CD4-positive, alpha-beta T cell treated with Interleukin-15 for 1 hour (primary cell): ENCODE data around the gene MOV10L1.

Experiments
- DNase-seq: peaks from one replicate; pipeline ENCODE4 v3.0.0-alpha.2; 2020

MOV10L1 gene

DNA sequence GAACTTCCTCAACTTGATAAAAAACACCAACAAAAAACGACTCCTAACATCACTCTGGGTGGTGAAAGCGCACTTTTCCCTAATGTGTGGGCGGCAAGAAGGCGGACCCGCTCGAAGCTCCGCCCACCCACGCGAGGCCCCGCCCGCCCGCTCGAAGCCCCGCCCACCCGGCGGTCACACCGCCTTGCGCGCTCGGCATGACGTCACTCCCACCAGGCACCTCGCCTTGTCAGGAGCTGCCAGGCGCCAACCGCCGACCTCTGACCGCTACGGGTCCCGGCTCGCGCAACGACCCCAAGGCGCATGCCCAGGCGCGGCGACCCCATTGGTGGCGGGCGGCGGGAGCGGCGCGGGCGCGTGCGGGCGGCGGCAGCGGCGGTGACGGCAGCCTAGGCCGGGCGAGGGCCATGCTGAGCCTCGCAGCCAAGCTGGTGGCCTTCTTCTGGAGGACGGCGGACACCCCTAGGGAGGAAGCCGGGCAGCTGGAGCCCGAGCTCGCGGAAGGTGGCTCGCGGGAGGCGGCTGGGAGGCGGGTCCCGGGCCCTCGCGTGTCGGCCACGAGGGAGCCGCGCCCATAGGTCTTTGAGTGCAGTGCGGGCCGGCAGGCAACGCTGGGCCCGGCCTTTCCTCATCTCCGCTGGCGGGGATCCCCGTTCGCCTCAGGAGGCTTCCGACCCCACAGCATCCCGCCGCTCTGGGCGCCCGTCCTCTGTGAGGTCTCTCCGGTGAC lies at the start of gene MOV10L1:
Gene MOV10L1 (plus strand): TSS at position 325 of the 730 bp plus-strand sequence. CDS start 83 bp downstream, at position 408.
- DNase-seq = peak; percentile 75

- DNase-seq = no peak
Observed at GRCh38 chr22:50040717-50041116, 49.1 kb upstream of the MOV10L1 start.

GRCh38 chr22:50041361-50042065 lies 48.3 kb upstream of the MOV10L1 start:
- DNase-seq = peak; percentile 10

GRCh38 chr22:50044485-50045118 lies 45.2 kb upstream of the MOV10L1 start:
- no peak for DNase-seq

DNA sequence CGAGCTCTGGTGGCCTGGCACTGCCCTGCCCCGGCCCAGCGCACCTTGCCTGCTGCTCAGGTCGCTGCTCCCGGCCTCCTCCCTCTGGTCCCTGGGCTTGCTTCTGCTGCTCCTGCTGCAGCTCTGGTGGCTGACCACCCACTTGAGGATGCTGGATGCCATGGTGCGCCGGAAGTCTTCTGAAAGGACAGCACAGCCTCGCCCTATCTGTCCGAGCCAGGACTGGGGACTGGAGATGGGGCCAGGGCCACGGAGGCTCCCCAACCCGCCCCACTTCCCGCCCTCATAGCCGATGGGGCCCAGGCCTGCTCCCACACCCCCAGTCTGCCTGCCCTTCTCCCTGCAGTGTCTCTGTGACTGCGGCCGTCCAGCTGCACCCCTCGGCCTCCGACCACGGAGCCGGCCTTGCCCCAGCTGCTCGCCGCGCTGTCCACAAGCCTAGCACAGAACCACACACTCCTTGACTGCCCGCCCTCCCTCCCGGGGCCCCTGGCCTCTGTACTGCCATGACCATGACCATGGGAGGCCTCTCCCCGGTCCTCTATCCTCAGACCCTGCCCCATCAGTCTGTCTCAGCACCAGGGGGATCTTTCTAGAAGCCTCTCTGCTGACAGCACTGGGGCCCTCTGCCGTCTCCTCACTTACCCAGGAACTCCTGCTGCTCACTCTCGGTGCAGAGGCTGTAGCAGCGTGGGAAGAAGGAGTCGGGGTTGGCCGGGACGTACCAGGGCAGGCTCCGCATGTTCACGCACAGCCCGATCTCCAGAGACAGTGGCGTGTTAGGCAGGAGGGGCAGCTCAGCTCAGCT lies 44.4 kb upstream of the MOV10L1 start:
- no peak for DNase-seq

- no peak for DNase-seq
Observed at GRCh38 chr22:50046019-50046415, 43.8 kb upstream of the MOV10L1 start.

GRCh38 chr22:50046481-50047245 lies 43.1 kb upstream of the MOV10L1 start:
- no peak for DNase-seq

DNA sequence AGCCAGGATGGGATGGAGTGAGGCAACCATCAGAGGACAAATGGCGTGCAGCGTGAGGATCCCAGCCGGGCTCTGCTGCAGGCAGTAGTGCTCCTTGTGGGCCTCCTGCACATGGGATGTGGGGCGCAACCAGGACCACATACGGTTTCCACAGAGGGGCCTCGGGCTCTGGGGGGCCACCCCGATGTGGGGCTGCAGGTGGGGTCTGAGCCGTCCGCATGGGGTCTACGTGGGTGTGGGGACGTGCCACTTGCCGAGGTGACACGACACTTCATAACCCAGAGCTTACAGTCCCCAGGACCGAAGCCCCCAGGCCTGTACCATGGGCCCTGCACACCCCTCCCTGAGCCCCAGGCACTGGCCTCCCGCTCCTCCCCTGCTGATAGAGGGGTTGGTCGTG lies 42.5 kb upstream of the MOV10L1 start:
- no peak for DNase-seq

GRCh38 chr22:50048061-50048765 lies 41.6 kb upstream of the MOV10L1 start:
- DNase-seq = no peak

DNA sequence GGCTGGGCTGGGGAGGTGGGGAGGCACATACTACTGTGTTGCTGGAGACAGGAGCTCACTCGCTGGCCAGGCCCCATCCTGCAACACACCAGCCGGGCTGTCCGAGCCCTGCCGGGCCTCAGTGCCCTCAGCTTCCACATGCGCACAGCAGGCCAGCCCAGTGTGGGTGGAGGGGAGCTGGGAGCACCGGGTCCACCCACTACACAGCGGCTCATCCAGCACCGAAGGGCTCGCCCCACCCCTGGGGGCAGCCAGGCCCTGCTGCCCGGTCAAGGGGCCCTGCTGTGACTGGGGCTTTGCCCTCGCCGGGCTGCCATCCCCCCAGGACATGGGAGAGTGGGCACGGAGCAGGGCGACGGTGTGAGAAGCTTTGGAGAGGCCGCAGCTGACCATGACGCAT lies 41.0 kb upstream of the MOV10L1 start:
- no peak for DNase-seq

DNA sequence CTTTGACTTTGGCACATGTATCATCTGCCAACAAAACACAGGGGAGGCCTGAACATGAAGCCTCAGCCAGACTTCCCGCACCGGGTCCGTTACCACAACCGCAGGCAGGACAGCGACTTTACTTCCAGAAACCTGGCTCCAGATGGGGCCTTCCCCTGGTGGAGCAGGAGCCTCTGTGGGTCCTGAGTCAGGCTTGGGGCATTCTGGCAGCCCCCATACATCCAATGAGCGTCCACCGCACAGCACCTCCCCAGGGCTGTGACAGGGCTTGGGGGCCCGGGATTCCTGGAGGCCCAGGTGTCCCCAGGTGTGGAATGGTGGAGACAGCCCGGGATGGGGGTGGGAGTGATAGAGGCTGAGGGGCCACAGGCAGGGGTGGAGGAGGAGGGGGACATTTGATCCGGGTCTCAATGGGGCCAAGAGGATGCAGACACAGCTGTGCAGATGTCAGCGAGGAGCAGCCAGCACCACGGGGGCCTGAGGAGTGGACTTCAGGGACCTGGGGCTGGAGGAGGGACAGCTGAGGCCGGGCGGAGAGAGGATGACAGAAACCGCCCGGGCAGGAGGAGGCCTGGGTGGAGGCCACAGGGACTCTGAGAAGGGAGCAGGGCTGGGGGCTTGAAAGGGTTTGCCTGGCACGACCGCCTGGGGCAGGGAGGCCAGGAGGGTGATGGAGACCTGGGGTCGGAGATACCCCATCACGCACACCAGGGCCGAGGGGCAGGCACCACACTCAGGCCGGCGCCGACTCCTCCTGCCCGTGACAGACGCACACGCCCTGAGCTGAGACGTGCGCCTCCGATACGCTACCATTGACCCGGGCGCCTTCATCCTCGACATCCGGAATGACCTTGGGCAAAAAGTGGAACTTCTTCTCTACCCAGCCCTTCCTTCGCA lies 40.3 kb upstream of the MOV10L1 start:
- DNase-seq = no peak

- DNase-seq = no peak
Observed at GRCh38 chr22:50051930-50052329, 37.9 kb upstream of the MOV10L1 start.

GRCh38 chr22:50053861-50054260 lies 35.9 kb upstream of the MOV10L1 start:
- DNase-seq = no peak

DNA sequence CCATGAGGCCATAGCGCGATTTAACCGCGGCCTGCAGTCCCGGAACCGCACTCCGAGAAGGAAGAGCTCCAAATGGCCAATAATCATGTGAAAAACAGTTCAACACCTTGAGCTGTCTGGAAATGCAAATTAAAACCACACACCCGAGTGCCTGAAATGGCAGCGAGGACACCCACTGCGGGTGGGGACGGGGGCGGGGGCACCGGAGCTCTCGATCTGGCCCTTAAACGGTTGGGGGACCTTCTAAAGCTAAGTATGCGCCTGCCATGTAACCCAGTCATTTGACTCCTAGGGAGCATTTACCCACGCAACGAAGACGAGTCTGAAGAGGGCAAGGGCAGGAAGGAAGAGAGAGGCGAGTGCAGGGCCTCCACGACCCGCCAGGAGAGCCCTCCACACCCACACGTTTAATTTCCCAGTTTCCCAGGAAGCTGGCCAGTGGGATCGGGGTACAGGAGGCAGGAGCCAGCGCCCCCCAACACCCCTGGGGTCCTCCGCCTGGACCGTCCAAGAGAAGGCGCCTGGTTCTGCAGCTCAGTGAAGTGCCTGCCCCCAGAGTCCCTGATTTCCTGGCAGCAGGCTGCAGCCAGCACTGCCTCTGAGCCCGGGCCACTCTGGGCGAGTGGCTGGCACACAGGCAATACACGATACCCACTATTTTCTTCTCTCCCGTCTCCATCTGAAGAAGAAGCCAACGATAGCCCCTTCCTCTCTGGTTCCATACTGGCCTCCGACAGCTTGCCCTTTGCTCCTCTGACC lies 33.4 kb upstream of the MOV10L1 start:
- no peak for DNase-seq

GRCh38 chr22:50057278-50058060 lies 32.3 kb upstream of the MOV10L1 start:
- no peak for DNase-seq

GRCh38 chr22:50058061-50058905 lies 31.5 kb upstream of the MOV10L1 start, which contains the start of gene TTLL8:
TTLL8 (minus strand) TSS chr22:50058298.
- DNase-seq = no peak

- no peak for DNase-seq
Observed at GRCh38 chr22:50058906-50059880, 30.6 kb upstream of the MOV10L1 start.
